HepG2 (cell line): ENCODE results near the gene JPH4. TPM values are rescaled to one million over a fixed set of nuclear protein-coding genes. Genes with fewer than 3 reads are reported as not detected.

Source experiments
- MAF1 ChIP-seq: sonication (generic); formaldehyde crosslinking; IDR thresholded peaks from 2 replicates; pipeline ENCODE4 v1.5.0; 2020; ENCODE audit warnings: missing genetic modification reagents, borderline replicate concordance
- MEF2D ChIP-seq: sonication (generic); formaldehyde crosslinking; IDR thresholded peaks from 2 replicates; pipeline ENCODE4 v1.5.1; 2020; ENCODE audit warnings: mild to moderate bottlenecking, missing genetic modification reagents
- PBX3 ChIP-seq: sonication (generic); formaldehyde crosslinking; IDR thresholded peaks from 2 replicates; pipeline ENCODE4 v1.8.1; 2023; ENCODE audit warnings: missing genetic modification reagents, inconsistent platforms, borderline replicate concordance
- TARDBP ChIP-seq: sonication (generic); formaldehyde crosslinking; IDR thresholded peaks from 2 replicates; pipeline ENCODE4 v1.8.0; 2022; ENCODE audit warnings: mild to moderate bottlenecking, missing genetic modification reagents
- ZNF142 ChIP-seq: sonication (generic); formaldehyde crosslinking; IDR thresholded peaks from 2 replicates; pipeline ENCODE4 v1.4.0; 2020; ENCODE audit warnings: missing genetic modification reagents
- ZNF275 ChIP-seq: sonication (generic); formaldehyde crosslinking; IDR thresholded peaks from 2 replicates; pipeline ENCODE4 v1.8.0; 2022; ENCODE audit warnings: missing genetic modification reagents, mild to moderate bottlenecking, inconsistent platforms, borderline replicate concordance
- ZNF362 ChIP-seq: sonication (generic); formaldehyde crosslinking; IDR thresholded peaks from 2 replicates; pipeline ENCODE4 v1.4.0; 2020; ENCODE audit warnings: missing genetic modification reagents, mild to moderate bottlenecking, borderline replicate concordance
- ZNF512B ChIP-seq: sonication (generic); formaldehyde crosslinking; IDR thresholded peaks from 2 replicates; pipeline ENCODE4 v1.5.1; 2020; ENCODE audit warnings: missing genetic modification reagents, mild to moderate bottlenecking, borderline replicate concordance
- ZNF703 ChIP-seq: sonication (generic); formaldehyde crosslinking; IDR thresholded peaks from 2 replicates; pipeline ENCODE4 v1.5.1; 2020; ENCODE audit warnings: missing genetic modification reagents, mild to moderate bottlenecking, moderate library complexity, borderline replicate concordance
- ZNF724P ChIP-seq: sonication (generic); formaldehyde crosslinking; IDR thresholded peaks from 2 replicates; pipeline ENCODE4 v1.8.0; 2022; ENCODE audit warnings: missing genetic modification reagents, borderline replicate concordance
- ZNF772 ChIP-seq: sonication (generic); formaldehyde crosslinking; IDR thresholded peaks from 2 replicates; pipeline ENCODE4 v1.5.0; 2020; ENCODE audit warnings: mild to moderate bottlenecking, missing genetic modification reagents
- ZNF800 ChIP-seq: sonication (generic); formaldehyde crosslinking; IDR thresholded peaks from 2 replicates; pipeline ENCODE4 v1.4.0; 2020; ENCODE audit warnings: missing genetic modification reagents
- polyA plus RNA-seq, 8 experiments: library from polyadenylated mRNA; depleted of rRNA in 3 of 8; stranded (reverse) in 7 of 8; unstranded in 1 of 8; fragments of >200 nt; fragmentation: Illumina TruSeq in 4 of 8; extraction: Trizol in 4 of 8; gene quantifications; 2 replicates each; pipeline versions ENCODE4 v1.2.1 to v1.2.3, GENCODE V29; 2011 to 2016; ENCODE audit warnings: low read depth in 4 of 8, missing spikeins in 1 of 8, mixed read lengths in 1 of 8; ENCODE audit not compliant: insufficient read depth in 1 of 8
- total RNA-seq, 5 experiments: library from RNA; depleted of rRNA; stranded (reverse); fragments of >200 nt; fragmentation: Illumina TruSeq; extraction: Trizol; gene quantifications; 2 replicates each; pipeline ENCODE4 v1.2.3, GENCODE V29; 2016; ENCODE audit warnings: low read depth in 1 of 5

The JPH4 gene
- total and polyA plus RNA-seq, 2 of the 13 experiments (the other 11 are each of a cell fraction or from before 2014, with no cell fraction given), result 0.08 to 0.22 TPM

GRCh38 chr14:23609411-23610089, 31.0 kb upstream of the JPH4 start (continued):
- TF ChIP-seq ZNF724P (CRISPR knock-in tag), result 0 out of 2 replicates have a peak, but pooled peaks have one; percentile 12
- TF ChIP-seq ZNF512B (CRISPR knock-in tag), result peak; percentile 68; the same call in 1 of the 2 replicates
- peak; percentile 36; the same call in 1 of the 2 replicates for TF ChIP-seq TARDBP (CRISPR knock-in tag)
- peak; percentile 68; the same call in 1 of the 2 replicates for TF ChIP-seq ZNF772 (CRISPR knock-in tag)
- 0 out of 2 replicates have a peak, but pooled peaks have one; percentile 23 for TF ChIP-seq PBX3 (CRISPR knock-in tag)
- peak; percentile 56 for TF ChIP-seq ZNF800 (CRISPR knock-in tag)
- TF ChIP-seq ZNF275, result 0 out of 2 replicates have a peak, but pooled peaks have one; percentile 73
- TF ChIP-seq MEF2D, result peak; percentile 63; the same call in 1 of the 2 replicates
- 0 out of 2 replicates have a peak, but pooled peaks have one; percentile 50 for TF ChIP-seq ZNF703
- TF ChIP-seq ZNF362 (CRISPR knock-in tag), result peak; percentile 42; the same call in 1 of the 2 replicates
- TF ChIP-seq ZNF142, result peak; percentile 25; the same call in 1 of the 2 replicates
- TF ChIP-seq MAF1 (CRISPR knock-in tag), result 0 out of 2 replicates have a peak, but pooled peaks have one; percentile 74
